Esophagus muscularis mucosa (tissue), 4 donors: ENCODE data around the gene PRDM16. TPM values are rescaled to one million over a fixed set of nuclear protein-coding genes. Genes with fewer than 3 reads are reported as not detected.

Experiments
- DNase-seq: peaks from one replicate; pipeline ENCODE4 v3.0.0-alpha.2; 2017; ENCODE audit errors: extremely low spot score
- H3K27ac ChIP-seq, 4 donors: fragments of 200-600 bp; sonication (generic); replicated peaks in 1 of 4; 1 replicate in 3 of 4; 2 replicates in 1 of 4; pipeline ENCODE4 v1.5.1; 2016 to 2019; ENCODE audit warnings: mild to moderate bottlenecking in 1 of 4
- H3K27me3 ChIP-seq, 4 donors: fragments of 200-600 bp; sonication (generic); one replicate each; pipeline versions ENCODE4 v1.5.1 to v1.6.0; 2016 to 2019
- H3K36me3 ChIP-seq, 4 donors: fragments of 200-600 bp; sonication (generic); one replicate each; pipeline ENCODE4 v1.5.1; 2016 to 2019
- H3K4me1 ChIP-seq, 4 donors: fragments of 200-600 bp; sonication (generic); one replicate each; pipeline ENCODE4 v1.5.1; 2016 to 2019
- H3K4me3 ChIP-seq, 4 donors: fragments of 200-600 bp; sonication (generic); 1 replicate in 2 of 4; 2 replicates in 2 of 4; pipeline ENCODE4 v1.5.1; 2016 to 2019; ENCODE audit warnings: mild to moderate bottlenecking in 4 of 4, moderate library complexity in 1 of 4
- H3K9me3 ChIP-seq, 4 donors: fragments of 200-600 bp; sonication (generic); 1 replicate in 3 of 4; 2 replicates in 1 of 4; pipeline ENCODE4 v1.5.1; 2016 to 2019
- CTCF ChIP-seq, 3 experiments: fragments of 200-600 bp in 2 of 3; fragments of 450-650 bp in 1 of 3; sonication (generic) in 2 of 3; IDR thresholded peaks; one replicate each; pipeline ENCODE4 v1.5.1; 2017 to 2019; ENCODE audit warnings: antibody characterized with exemption in 3 of 3, mild to moderate bottlenecking in 2 of 3, moderate library complexity in 1 of 3
- EP300 ChIP-seq: sonication (generic); formaldehyde crosslinking; IDR thresholded peaks from one replicate; pipeline ENCODE4 v1.6.1; 2017; ENCODE audit warnings: antibody characterized with exemption
- POLR2A ChIP-seq: fragments of 450-650 bp; IDR thresholded peaks from one replicate; pipeline ENCODE4 v1.6.1; 2017; ENCODE audit warnings: antibody characterized with exemption, moderate library complexity, mild to moderate bottlenecking, low read depth
- POLR2AphosphoS5 ChIP-seq, 2 donors: sonication (generic); formaldehyde crosslinking; IDR thresholded peaks; one replicate each; pipeline ENCODE4 v1.6.1; 2017; ENCODE audit warnings: antibody characterized with exemption in 2 of 2
- WGBS: methylation state at CpG from one replicate; pipeline ENCODE4 v1.1.5; 2018; 5-methylcytosine and 5-hydroxymethylcytosine counted together
- intact Hi-C: fragments of 100-400 bp; cut with DNase I; formaldehyde crosslinking; loops from one replicate; pipeline ENCODE4 v1.15.1; 2023
- total RNA-seq, 4 donors: library from RNA; depleted of rRNA; stranded (reverse); fragments of >200 nt; gene quantifications; one replicate each; pipeline versions ENCODE4 v1.1.0 to v1.2.1, GENCODE V29; 2016

PRDM16 gene
- total RNA-seq, 4 donors from 2014 or later, result 1.2 to 4.4 (median 2.2) TPM

GRCh38 chr1:3359351-3359750 is 290.3 kb downstream of the PRDM16 start:
- H3K27me3 ChIP-seq, result peaks cover 0 to 74% (median 0%) of the 10 kb centered on the region in 4 donors
- H3K4me3 ChIP-seq, result no peak overlapping the region
- H3K4me1 ChIP-seq, result peaks cover 0 to 5% (median 2%) of the 10 kb centered on the region in 4 donors
- no peak overlapping the region for H3K27ac ChIP-seq
- TF ChIP-seq CTCF (IDR thresholded peaks at IDR 0.05) (no peak), POLR2A (no peak), POLR2AphosphoS5 (IDR thresholded peaks at IDR 0.05) (no peak), EP300 (no peak)
- DNase-seq, result no peak
- H3K36me3 ChIP-seq, result no peaks in the 10 kb centered on the region
- no peaks in the 10 kb centered on the region for H3K9me3 ChIP-seq
- intact Hi-C loops, result no loop called here
- 59% methylated on average over 10 of the region's 10 CpGs for WGBS

- no peak for DNase-seq
- no peaks in the 10 kb centered on the region for H3K36me3 ChIP-seq
- no peak overlapping the region for H3K27ac ChIP-seq
- H3K4me3 ChIP-seq, result no peak overlapping the region
- 64% methylated on average over 31 of the region's 31 CpGs for WGBS
- no peaks in the 10 kb centered on the region for H3K9me3 ChIP-seq
- TF ChIP-seq POLR2AphosphoS5 (IDR thresholded peaks at IDR 0.05) (no peak), POLR2A (no peak), CTCF (IDR thresholded peaks at IDR 0.05) (no peak), EP300 (no peak)
- H3K4me1 ChIP-seq, result peaks cover 0 to 5% (median under 1%) of the 10 kb centered on the region in 4 donors
- intact Hi-C loops, result no loop called here
- peaks cover 0 to 78% (median 0%) of the 10 kb centered on the region in 4 donors for H3K27me3 ChIP-seq
These were observed 290.9 kb downstream of the PRDM16 start for GRCh38 chr1:3359756-3360440.

GRCh38 chr1:3360646-3361257 is 291.7 kb downstream of the PRDM16 start:
- TF ChIP-seq EP300 (no peak), POLR2A (no peak), CTCF (IDR thresholded peaks at IDR 0.05) (no peak), POLR2AphosphoS5 (IDR thresholded peaks at IDR 0.05) (no peak)
- Histone ChIP-seq H3K27ac (no peak overlapping the region), H3K4me1 (peaks cover 0 to 9% (median 6%) of the 10 kb centered on the region in 4 donors), H3K4me3 (no peak overlapping the region), H3K9me3 (no peaks in the 10 kb centered on the region), H3K27me3 (peaks cover 0 to 81% (median 0%) of the 10 kb centered on the region in 4 donors), H3K36me3 (no peaks in the 10 kb centered on the region)
- intact Hi-C loops, result no loop called here
- no peak for DNase-seq
- 88% methylated on average over 16 of the region's 32 CpGs for WGBS

- WGBS, result 74% methylated on average over 10 of the region's 11 CpGs
- H3K36me3 ChIP-seq, result no peaks in the 10 kb centered on the region
- intact Hi-C loops, result no loop called here
- H3K4me1 ChIP-seq, result peaks cover 5 to 18% (median 15%) of the 10 kb centered on the region in 4 donors
- no peak overlapping the region for H3K27ac ChIP-seq
- no peak overlapping the region for H3K4me3 ChIP-seq
- peaks cover 0 to 68% (median 0%) of the 10 kb centered on the region in 4 donors for H3K27me3 ChIP-seq
- no peak for DNase-seq
- TF ChIP-seq POLR2A, result no peak
- no peak for TF ChIP-seq POLR2AphosphoS5 (IDR thresholded peaks at IDR 0.05)
- no peak for TF ChIP-seq CTCF (IDR thresholded peaks at IDR 0.05)
- H3K9me3 ChIP-seq, result no peaks in the 10 kb centered on the region
These were observed 294.0 kb downstream of the PRDM16 start for GRCh38 chr1:3363023-3363422.
